Measurements from ENCODE around the gene TMEM117. TPM values are rescaled to one million over a fixed set of nuclear protein-coding genes. Genes with fewer than 3 reads are reported as not detected.

Gene TMEM117
- total and polyA plus RNA-seq, 11 donors, result 3.7 to 13.5 (median 7.3) TPM

DNA sequence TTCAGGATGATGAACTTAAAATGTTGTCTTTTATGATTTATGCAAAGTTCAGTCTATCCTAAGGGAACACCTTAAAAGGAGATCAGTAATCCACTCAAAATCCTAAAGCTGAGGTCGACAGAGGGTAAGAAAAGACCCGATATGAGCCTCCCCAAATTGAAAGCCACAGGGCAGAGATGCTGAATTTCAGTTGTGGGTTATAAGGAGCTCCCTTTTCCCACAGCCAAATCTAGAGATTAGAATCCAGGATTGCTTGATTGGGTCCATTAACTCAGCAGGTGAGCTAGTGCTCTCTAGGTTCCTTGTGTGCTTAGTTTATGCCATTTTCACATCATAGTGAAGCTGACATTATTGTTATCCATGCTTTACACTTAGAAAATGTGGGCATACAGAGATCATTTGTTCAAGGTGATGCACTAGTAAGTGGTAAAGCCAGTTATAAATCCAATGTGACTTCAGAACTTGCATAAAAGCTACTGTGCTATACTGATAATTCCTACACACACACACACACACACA is 417.5 kb downstream of the TMEM117 start:
- no peaks in the 10 kb centered on the region for H3K4me1 ChIP-seq
- no peaks in the 10 kb centered on the region for H3K27me3 ChIP-seq
- no peak overlapping the region for H3K27ac ChIP-seq
- TF ChIP-seq, protein P1, sequence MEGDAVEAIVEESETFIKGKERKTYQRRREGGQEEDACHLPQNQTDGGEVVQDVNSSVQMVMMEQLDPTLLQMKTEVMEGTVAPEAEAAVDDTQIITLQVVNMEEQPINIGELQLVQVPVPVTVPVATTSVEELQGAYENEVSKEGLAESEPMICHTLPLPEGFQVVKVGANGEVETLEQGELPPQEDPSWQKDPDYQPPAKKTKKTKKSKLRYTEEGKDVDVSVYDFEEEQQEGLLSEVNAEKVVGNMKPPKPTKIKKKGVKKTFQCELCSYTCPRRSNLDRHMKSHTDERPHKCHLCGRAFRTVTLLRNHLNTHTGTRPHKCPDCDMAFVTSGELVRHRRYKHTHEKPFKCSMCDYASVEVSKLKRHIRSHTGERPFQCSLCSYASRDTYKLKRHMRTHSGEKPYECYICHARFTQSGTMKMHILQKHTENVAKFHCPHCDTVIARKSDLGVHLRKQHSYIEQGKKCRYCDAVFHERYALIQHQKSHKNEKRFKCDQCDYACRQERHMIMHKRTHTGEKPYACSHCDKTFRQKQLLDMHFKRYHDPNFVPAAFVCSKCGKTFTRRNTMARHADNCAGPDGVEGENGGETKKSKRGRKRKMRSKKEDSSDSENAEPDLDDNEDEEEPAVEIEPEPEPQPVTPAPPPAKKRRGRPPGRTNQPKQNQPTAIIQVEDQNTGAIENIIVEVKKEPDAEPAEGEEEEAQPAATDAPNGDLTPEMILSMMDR (IDR thresholded peaks at IDR 0.05), result no peak
- TF ChIP-seq POLR2A (IDR thresholded peaks at IDR 0.05), result no peak
- intact Hi-C loops (cut with DNase I), result no loop called here
- 17 to 70% (median 63%) methylated on average over 2 of the region's 2 CpGs for WGBS, 4 donors
- no peak for DNase-seq
- H3K36me3 ChIP-seq, result no peaks in the 10 kb centered on the region
- H3K4me3 ChIP-seq, result no peak overlapping the region
- ATAC-seq, result no peak
- peaks cover 0 to 13% (median 0%) of the 10 kb centered on the region in 12 donors for H3K9me3 ChIP-seq

DNA sequence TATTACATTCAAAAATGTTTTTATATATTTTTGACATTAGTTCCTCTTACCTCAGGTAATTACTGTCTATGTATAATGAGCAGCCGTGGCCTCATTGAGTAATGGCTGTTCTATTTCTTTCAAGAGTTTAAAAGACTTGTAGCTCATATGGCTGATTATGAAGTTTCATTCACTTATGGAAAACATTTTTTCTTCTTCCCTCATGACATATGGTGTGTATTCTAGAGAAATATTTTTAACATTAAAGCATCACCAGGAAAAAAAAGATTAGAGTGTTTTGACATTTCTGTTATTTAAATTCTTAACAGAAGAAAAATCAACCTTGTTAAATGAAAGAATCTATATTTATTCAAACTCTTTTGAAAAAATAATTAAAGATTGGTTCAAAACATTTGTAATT is 422.4 kb downstream of the TMEM117 start:
- DNase-seq, result no peak
- 85 to 96% (median 86%) methylated on average over 1 of the region's 1 CpG for WGBS, 4 donors
- Histone ChIP-seq H3K4me1 (no peaks in the 10 kb centered on the region), H3K9me3 (no peaks in the 10 kb centered on the region), H3K4me3 (no peak overlapping the region), H3K27me3 (no peaks in the 10 kb centered on the region), H3K27ac (no peak overlapping the region), H3K36me3 (no peaks in the 10 kb centered on the region)
- no peak for TF ChIP-seq POLR2A (IDR thresholded peaks at IDR 0.05)
- TF ChIP-seq, protein P1 (IDR thresholded peaks at IDR 0.05), result no peak
- intact Hi-C loops (cut with DNase I), result no loop called here
- ATAC-seq, result no peak

DNA sequence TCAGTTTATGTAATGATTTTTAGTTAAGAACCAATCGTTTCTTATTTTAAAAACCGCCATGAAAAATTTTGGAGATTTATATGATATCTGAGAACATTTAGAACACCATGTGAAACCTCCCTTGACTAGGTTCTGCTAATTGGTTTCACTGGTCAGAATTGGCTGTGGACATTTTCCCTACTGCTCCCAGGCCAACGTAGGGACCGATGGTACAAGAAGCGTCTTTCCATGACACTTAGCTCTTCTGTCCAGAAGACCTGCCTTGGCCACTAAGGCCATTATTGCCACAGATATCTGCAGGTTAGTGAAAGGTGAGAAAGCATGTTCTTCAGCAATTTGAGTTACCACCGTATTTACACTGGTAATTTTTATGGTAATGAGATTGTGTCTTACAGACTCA is 424.0 kb downstream of the TMEM117 start:
- WGBS, 4 donors, result 92 to 97% (median 95%) methylated on average over 6 of the region's 6 CpGs
- intact Hi-C loops (cut with DNase I), result no loop called here
- H3K9me3 ChIP-seq, result no peaks in the 10 kb centered on the region

DNA sequence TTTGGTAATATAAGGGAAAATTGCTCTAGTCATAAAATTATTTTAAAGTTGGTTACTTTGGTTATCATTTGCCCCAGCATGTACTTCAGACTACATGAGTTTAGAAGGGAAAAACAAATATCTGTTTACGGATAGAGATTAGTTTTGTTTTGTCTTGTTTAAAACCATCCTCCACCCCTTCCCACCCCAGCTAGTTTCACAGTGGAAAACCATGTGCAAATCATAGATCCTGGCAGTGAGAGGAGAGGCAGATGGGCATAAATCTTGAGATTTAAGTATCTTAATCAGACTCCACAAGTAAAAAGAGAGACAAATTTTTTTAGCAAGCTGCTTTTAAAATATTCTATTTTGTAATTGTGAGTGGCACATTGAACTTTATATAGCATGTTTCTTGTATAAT is 424.7 kb downstream of the TMEM117 start:
- H3K27ac ChIP-seq, result no peak overlapping the region
- intact Hi-C loops (cut with DNase I), result no loop called here
- no peaks in the 10 kb centered on the region for H3K27me3 ChIP-seq
- DNase-seq, result no peak
- 89 to 97% (median 96%) methylated on average over 1 of the region's 1 CpG for WGBS, 4 donors
- no peak for ATAC-seq
- H3K4me1 ChIP-seq, result no peaks in the 10 kb centered on the region
- H3K36me3 ChIP-seq, result no peaks in the 10 kb centered on the region
- no peak overlapping the region for H3K4me3 ChIP-seq
- no peak for TF ChIP-seq POLR2A (IDR thresholded peaks at IDR 0.05)
- TF ChIP-seq, protein P1 (IDR thresholded peaks at IDR 0.05), result no peak
- no peaks in the 10 kb centered on the region for H3K9me3 ChIP-seq

More for the DNA sequence above, 424.0 kb downstream of the TMEM117 start:
- ATAC-seq (no peak), DNase-seq (no peak)
- no peaks in the 10 kb centered on the region for H3K36me3 ChIP-seq
- no peaks in the 10 kb centered on the region for H3K27me3 ChIP-seq
- no peak for TF ChIP-seq POLR2A (IDR thresholded peaks at IDR 0.05)
- no peaks in the 10 kb centered on the region for H3K4me1 ChIP-seq
- H3K27ac ChIP-seq, result no peak overlapping the region
- H3K4me3 ChIP-seq, result no peak overlapping the region
